GM18519 (cell line): ENCODE results near the gene SLC30A7.

ENCODE experiments used
- ATAC-seq: cut with Tn5 transposase; IDR thresholded peaks from one replicate; pipeline ENCODE4 v1.9.1; 2021; ENCODE audit warnings: mild to moderate bottlenecking, moderate library complexity; ENCODE audit not compliant: unreplicated experiment, low FRiP score

SLC30A7 gene

DNA sequence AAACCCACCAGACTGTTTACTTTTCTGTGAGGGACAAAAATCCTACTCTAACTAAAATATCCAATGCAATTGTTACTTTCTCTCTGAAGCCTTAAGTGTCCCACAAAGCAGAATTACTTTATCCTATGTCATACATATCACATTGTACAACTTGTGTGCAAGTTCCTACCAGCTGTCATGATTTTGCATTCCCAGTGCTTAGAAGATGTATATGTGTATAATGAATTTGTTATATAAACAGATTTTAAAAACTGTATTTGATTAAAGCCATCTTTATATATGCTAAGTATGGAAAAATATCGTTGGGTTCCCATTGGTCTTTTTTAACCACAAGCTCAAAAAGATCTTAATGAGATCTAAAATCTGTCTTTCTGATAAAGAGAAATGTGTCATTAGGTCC, 72.7 kb downstream of the SLC30A7 start:
- no peak for ATAC-seq

DNA sequence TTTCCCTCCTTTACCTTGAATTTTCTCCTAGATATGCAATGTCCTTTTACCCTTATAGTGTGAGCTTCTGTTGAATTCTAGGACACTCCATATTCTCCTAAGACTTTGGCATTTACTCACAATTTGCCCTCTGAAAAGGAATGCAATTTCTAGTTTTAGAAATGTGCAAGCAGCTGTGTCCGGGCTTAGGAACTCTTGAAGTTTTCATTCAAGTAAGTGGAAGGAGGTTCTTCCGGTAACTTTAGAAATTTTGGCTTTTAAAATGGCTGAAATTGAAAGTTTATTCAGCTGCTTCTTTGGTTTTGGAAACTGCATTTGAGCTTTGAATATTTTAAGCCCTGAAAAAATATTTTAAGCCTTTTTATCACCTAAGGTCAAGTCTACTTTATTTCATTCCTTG, 73.4 kb downstream of the SLC30A7 start:
- ATAC-seq = no peak

DNA sequence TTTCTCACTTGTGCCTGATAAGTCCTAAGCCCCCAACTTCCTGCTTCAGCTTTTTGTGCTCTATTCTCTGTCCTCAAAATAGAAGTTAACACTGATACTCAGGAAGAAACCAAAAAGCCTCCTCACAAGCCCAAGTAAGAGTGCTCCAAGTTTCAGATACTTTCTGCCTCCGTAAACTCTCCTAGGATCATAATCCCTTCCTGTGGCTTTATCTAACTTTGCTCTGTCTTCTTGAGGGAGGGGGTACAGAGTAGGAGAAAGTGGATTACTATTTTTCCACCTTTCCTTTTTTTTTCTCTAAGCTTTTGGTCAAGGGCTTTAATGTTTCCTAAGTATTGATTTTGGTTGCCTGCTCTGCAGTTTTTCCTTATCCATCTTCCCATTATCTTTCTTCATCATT, 75.1 kb downstream of the SLC30A7 start:
- ATAC-seq = no peak

- ATAC-seq = no peak
Observed at GRCh38 chr1:100972185-100972584, 76.3 kb downstream of the SLC30A7 start.

- ATAC-seq = no peak
Observed at GRCh38 chr1:100976936-100977335, 81.0 kb downstream of the SLC30A7 start.

DNA sequence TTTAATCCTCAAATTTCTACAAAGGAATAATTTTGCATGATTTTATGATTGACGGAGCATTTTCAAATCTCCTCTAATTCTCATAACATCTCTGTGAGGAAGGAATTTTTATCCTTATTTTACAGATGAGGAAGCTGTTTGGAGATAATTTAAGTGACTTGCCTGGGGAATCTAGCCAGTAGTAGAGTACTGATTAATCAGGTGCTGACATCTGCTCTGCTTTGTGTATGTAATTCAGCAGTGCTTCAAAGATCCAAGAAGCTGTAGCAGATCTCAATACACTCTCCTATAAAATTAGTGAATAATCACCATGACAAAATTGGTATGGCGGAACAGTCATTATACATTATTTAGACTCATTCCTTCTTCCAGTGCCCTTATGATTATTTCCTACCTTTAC, 83.7 kb downstream of the SLC30A7 start:
- no peak for ATAC-seq

- ATAC-seq = no peak
Observed at GRCh38 chr1:100982793-100983192, 86.9 kb downstream of the SLC30A7 start.

- no peak for ATAC-seq
Observed at GRCh38 chr1:100988121-100988520, 92.2 kb downstream of the SLC30A7 start.

- ATAC-seq = no peak
Observed at GRCh38 chr1:100989306-100990077, 93.6 kb downstream of the SLC30A7 start.

GRCh38 chr1:100995198-100995988, 99.5 kb downstream of the SLC30A7 start:
- no peak for ATAC-seq

GRCh38 chr1:100998426-100998825, 102.5 kb downstream of the SLC30A7 start:
- no peak for ATAC-seq

- ATAC-seq = no peak
Observed at GRCh38 chr1:101000131-101000873, 104.4 kb downstream of the SLC30A7 start.

DNA sequence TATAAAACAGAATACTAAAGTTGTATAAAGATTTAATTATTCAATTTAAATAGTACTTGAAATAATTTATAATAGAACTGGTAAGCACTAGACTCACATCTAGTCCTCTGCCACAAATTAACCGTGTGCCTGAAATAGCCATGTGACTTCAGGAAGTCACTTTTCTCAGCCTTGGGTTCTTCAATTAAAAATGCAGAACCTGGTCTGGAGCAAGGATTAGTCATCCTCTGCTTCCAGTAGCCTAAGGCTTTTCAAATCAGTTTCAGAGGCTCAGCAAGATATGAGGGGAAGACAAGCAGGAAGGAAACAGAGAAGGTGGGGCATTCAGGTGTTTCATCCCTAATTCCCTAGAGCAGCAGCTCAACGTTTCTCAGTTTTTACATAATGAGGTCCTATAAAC, 106.7 kb downstream of the SLC30A7 start:
- no peak for ATAC-seq

GRCh38 chr1:101003012-101003650, 107.2 kb downstream of the SLC30A7 start:
- ATAC-seq = no peak

DNA sequence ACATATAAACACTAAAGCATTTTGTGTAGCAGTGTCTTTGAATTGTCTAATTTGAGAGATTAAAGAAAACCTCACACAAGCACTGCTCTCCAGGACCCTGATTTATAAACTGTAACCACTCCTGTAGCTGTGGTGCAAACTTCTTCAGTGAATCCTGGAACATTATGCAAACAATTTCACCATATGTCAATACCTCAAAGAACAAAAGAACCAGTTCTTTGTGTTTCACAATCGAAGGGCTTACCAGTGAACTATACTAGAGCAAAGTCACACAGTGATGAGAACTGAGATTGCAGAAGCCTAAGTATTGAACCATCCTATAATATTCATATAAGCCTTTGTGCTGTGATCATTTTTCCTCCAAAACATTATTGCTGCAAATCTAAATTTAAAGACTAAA, 108.2 kb downstream of the SLC30A7 start:
- ATAC-seq = no peak

DNA sequence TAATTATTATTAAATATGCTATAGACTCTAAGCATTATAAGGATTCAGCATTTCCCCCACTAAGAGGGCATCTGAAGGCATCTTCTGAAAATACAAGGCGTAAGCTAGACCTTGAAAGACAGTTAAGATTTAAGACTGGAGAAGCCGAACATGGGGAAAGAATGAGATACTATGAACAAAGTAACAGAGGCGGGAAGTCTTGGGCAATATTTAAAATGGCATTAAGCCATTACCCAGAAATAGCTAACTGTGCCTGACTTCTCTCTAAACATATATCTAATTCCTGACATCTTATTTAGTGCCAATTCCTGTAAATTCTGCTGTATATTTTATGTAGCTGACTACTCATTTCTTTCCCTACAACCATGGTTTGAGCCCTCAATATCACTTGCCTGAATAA, 108.8 kb downstream of the SLC30A7 start:
- no peak for ATAC-seq

- no peak for ATAC-seq
Observed at GRCh38 chr1:101005183-101005582, 109.3 kb downstream of the SLC30A7 start.

DNA sequence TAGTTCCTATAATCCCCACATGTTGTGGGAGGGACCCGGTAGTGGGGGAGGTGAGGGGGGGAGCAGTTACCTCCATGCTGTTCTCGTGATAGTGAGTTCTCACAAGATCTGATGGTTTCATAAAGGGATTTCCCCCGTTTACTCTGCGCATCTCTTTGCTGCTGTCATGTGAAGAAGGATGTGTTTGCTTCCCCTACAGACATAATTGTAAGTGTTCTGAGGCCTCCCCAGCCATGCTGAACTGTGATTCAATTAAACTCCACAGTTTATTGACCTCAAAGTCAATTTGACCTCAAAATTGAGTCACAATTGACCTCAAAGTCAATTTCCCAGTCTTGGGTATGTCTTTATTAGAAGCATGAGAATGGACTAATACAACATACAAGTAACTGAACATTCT, 110.0 kb downstream of the SLC30A7 start:
- no peak for ATAC-seq

- ATAC-seq = no peak
Observed at GRCh38 chr1:101006553-101006952, 110.7 kb downstream of the SLC30A7 start.

DNA sequence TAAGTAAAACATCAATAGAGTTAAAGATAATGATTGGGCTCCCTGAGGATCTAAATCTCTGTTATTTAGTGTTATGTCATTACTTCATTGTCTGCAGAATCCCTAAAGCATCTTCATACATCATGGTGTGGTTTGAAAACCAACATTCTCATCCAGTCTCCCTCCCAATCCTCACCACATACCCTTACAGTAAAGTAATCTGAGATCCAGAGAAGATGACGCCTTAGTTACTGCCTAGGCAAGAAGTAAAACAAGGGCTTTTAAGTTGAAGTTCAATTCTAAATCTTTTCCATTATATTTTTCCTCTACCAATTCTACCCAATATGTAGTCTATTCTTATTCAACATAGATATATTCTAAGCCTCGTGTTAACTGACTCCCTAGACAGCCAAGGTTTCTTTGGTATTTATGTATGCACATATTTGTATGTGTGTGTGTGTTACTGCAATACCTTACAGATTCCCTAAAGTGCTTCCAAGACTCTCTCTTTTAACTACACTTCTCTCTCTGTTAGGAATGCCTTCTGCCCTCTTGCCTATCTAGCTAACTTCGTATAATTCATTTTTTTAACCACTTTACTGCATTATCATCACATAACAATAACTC, 112.4 kb downstream of the SLC30A7 start:
- ATAC-seq = no peak
